ENCODE measurements around the gene TSKS. TPM values are rescaled to one million over a fixed set of nuclear protein-coding genes. Genes with fewer than 3 reads are reported as not detected.

Gene TSKS
- total RNA-seq, 1 experiment from 2014 or later: 5.7 TPM

DNA sequence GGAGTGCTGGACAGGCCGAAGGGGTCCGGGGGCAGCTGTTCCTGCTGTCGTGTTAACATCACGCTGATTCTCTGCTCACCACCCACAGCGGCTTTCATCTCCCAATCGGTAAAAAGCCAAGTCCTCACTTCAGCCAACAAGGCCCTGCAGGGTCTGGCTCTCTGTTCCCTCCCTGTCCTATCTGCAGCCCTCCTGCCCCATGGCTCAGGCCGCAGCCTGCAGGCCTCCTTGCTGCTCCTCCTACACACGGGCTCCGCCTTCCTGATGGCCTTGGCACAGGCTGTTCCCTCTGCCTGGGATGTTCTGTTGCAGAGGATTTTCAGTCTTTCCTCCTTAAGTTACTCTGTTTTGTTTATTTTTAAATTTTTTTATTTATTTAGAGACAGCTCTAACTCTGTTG is 27.8 kb upstream of the TSKS start:
- H4K20me1 ChIP-seq (ENCODE audit: insufficient read depth, low read depth, low read length): peaks cover 6% of the 10 kb centered on the region; the same call in 1 of the 2 replicates
- peaks cover 12% of the 10 kb centered on the region; the same call in 1 of the 2 replicates for H3K36me3 ChIP-seq (ENCODE audit: insufficient read depth, low read length)
- no peak overlapping the region for H3K4me2 ChIP-seq (ENCODE audit: low read depth, low read length, poor library complexity, severe bottlenecking)

DNA sequence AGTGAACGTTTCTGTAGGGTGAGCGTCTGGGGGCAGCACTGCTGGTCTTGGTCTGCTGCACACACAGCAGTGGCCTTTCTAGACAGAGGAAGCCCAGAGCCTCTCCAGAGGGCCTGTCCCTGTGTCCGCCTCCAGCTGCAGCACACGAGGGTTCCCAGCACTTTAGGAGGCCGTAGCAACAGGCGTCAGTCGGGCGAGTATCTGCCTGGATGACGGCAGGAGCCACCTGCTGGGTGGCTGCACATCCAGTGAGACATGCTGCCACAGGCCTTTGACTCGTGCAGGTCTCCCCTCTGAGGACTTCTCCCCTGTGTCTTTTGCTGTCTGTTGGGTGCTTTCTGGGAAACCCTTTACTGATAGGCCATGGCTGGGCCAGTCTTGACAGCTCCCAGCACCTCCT is 25.8 kb upstream of the TSKS start:
- Histone ChIP-seq H3K36me3 (ENCODE audit: insufficient read depth, low read length) (peaks cover 12% of the 10 kb centered on the region; the same call in 1 of the 2 replicates), H3K9ac (ENCODE audit: low read length) (no peak overlapping the region), H3K27ac (ENCODE audit: low read length) (no peak overlapping the region), H4K20me1 (ENCODE audit: insufficient read depth, low read depth, low read length) (peaks cover 6% of the 10 kb centered on the region; the same call in 1 of the 2 replicates), H2AFZ (ENCODE audit: low read length) (no peak overlapping the region), H3K9me2 (replicated peaks; ENCODE audit: insufficient read depth, low read length) (no peaks in the 10 kb centered on the region), H3K79me2 (ENCODE audit: low read length) (peaks cover 25% of the 10 kb centered on the region), H3K4me1 (ENCODE audit: low read length) (no peaks in the 10 kb centered on the region), H3K4me3 (ENCODE audit: low read length) (no peak overlapping the region), H3K27me3 (ENCODE audit: low read length) (no peaks in the 10 kb centered on the region), H3K9me3 (ENCODE audit: low read length) (no peaks in the 10 kb centered on the region), H3K4me2 (ENCODE audit: low read depth, low read length, poor library complexity, severe bottlenecking) (no peak overlapping the region)
- DNase-seq: no peak

More for the DNA sequence above, 27.8 kb upstream of the TSKS start:
- no peak for DNase-seq
- H3K4me1 ChIP-seq (ENCODE audit: low read length): no peaks in the 10 kb centered on the region
- H3K27ac ChIP-seq (ENCODE audit: low read length): no peak overlapping the region
- H3K9me3 ChIP-seq (ENCODE audit: low read length): no peaks in the 10 kb centered on the region
- H3K9ac ChIP-seq (ENCODE audit: low read length): no peak overlapping the region
- H2AFZ ChIP-seq (ENCODE audit: low read length): no peak overlapping the region
- no peak overlapping the region for H3K4me3 ChIP-seq (ENCODE audit: low read length)
- H3K79me2 ChIP-seq (ENCODE audit: low read length): peaks cover 22% of the 10 kb centered on the region
- no peaks in the 10 kb centered on the region for H3K27me3 ChIP-seq (ENCODE audit: low read length)
- no peaks in the 10 kb centered on the region for H3K9me2 ChIP-seq (replicated peaks; ENCODE audit: insufficient read depth, low read length)

DNA sequence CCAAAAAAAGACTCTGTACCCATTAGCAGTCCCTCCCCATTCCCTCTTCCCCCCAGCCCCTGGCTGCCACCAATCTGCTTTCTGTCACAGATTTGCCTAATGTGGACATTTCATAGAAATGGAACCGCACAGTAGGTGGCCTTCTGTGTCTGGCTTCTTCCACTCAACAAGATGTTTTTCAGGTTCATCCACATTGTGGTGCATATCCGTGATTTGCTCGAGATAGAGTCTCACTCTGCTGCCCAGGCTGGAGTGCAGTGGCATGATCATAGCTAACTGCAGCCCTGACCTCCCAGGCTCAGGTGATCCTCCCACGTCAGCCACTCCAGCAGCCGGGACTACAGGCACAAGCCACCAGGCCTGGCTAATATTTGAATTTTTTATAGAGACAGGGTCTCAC is 24.6 kb upstream of the TSKS start:
- peaks cover 25% of the 10 kb centered on the region for H3K79me2 ChIP-seq (ENCODE audit: low read length)
- H3K27ac ChIP-seq (ENCODE audit: low read length): no peak overlapping the region
- H2AFZ ChIP-seq (ENCODE audit: low read length): no peak overlapping the region
- no peak for DNase-seq
- no peaks in the 10 kb centered on the region for H3K9me3 ChIP-seq (ENCODE audit: low read length)
- H3K4me1 ChIP-seq (ENCODE audit: low read length): no peaks in the 10 kb centered on the region
- H3K36me3 ChIP-seq (ENCODE audit: insufficient read depth, low read length): peaks cover 14% of the 10 kb centered on the region; the same call in 1 of the 2 replicates
- H3K27me3 ChIP-seq (ENCODE audit: low read length): no peaks in the 10 kb centered on the region
- no peak overlapping the region for H3K9ac ChIP-seq (ENCODE audit: low read length)
- H3K9me2 ChIP-seq (replicated peaks; ENCODE audit: insufficient read depth, low read length): no peaks in the 10 kb centered on the region
- peaks cover 6% of the 10 kb centered on the region; the same call in 1 of the 2 replicates for H4K20me1 ChIP-seq (ENCODE audit: insufficient read depth, low read depth, low read length)
- no peak overlapping the region for H3K4me2 ChIP-seq (ENCODE audit: low read depth, low read length, poor library complexity, severe bottlenecking)
- H3K4me3 ChIP-seq (ENCODE audit: low read length): no peak overlapping the region

DNA sequence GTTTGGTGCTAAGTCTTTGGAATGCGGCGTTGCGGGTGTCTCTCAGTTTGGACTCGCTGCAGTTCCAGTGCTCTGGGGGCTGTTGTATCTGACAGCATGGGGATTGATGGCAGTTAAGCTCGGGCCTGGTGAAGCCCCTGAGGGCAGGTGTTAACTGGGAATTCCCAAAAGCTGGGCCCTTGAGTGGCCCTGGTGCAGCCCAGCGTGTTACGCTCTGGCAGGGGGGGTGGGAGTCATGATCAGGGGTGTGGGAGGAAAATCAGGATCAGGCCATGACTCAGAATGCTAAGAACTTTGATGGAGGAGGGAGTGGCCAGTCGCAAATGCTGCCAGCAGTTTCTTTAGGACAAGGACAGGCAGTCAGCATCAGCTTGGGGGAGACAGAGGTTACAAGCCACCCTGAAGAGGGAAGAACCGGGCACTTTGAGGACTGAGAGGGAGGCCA is 23.3 kb upstream of the TSKS start:
- Histone ChIP-seq H3K4me1 (ENCODE audit: low read length) (no peaks in the 10 kb centered on the region), H3K9me3 (ENCODE audit: low read length) (no peaks in the 10 kb centered on the region), H3K9ac (ENCODE audit: low read length) (no peak overlapping the region), H3K27me3 (ENCODE audit: low read length) (no peaks in the 10 kb centered on the region), H3K4me3 (ENCODE audit: low read length) (no peak overlapping the region), H3K36me3 (ENCODE audit: insufficient read depth, low read length) (peaks cover 12% of the 10 kb centered on the region; the same call in 1 of the 2 replicates), H3K9me2 (replicated peaks; ENCODE audit: insufficient read depth, low read length) (no peaks in the 10 kb centered on the region), H3K4me2 (ENCODE audit: low read depth, low read length, poor library complexity, severe bottlenecking) (no peak overlapping the region), H2AFZ (ENCODE audit: low read length) (no peak overlapping the region), H4K20me1 (ENCODE audit: insufficient read depth, low read depth, low read length) (peaks cover 5% of the 10 kb centered on the region; the same call in 1 of the 2 replicates), H3K79me2 (ENCODE audit: low read length) (peaks cover 26% of the 10 kb centered on the region), H3K27ac (ENCODE audit: low read length) (no peak overlapping the region)
- no peak for DNase-seq

DNA sequence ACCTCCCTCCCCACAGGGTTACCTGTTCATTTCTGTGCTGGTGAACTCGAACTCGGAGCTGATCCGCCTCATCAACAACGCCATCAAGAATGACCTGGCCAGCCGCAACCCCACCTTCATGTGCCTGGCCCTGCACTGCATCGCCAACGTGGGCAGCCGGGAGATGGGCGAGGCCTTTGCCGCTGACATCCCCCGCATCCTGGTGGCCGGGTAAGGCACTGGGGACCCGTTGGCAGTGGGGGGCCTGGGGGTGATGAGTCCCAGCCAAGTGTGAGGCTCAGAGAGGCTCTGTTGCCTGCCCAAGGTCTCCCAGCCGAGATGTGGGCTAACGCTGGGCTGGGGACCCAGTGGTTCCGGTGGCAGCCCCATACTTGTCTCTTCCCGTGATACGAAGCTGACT is 19.4 kb upstream of the TSKS start:
- Histone ChIP-seq H3K4me3 (ENCODE audit: low read length) (no peak overlapping the region), H3K36me3 (ENCODE audit: insufficient read depth, low read length) (peaks cover 8% of the 10 kb centered on the region; the same call in 1 of the 2 replicates), H3K4me1 (ENCODE audit: low read length) (peaks cover 8% of the 10 kb centered on the region), H3K9me3 (ENCODE audit: low read length) (no peaks in the 10 kb centered on the region), H2AFZ (ENCODE audit: low read length) (no peak overlapping the region), H3K27ac (ENCODE audit: low read length) (no peak overlapping the region), H3K9ac (ENCODE audit: low read length) (no peak overlapping the region), H3K4me2 (ENCODE audit: low read depth, low read length, poor library complexity, severe bottlenecking) (no peak overlapping the region), H3K79me2 (ENCODE audit: low read length) (peaks cover 34% of the 10 kb centered on the region), H3K9me2 (replicated peaks; ENCODE audit: insufficient read depth, low read length) (no peaks in the 10 kb centered on the region), H3K27me3 (ENCODE audit: low read length) (no peaks in the 10 kb centered on the region), H4K20me1 (ENCODE audit: insufficient read depth, low read depth, low read length) (peaks cover under 1% of the 10 kb centered on the region; the same call in 1 of the 2 replicates)
- no peak for DNase-seq

DNA sequence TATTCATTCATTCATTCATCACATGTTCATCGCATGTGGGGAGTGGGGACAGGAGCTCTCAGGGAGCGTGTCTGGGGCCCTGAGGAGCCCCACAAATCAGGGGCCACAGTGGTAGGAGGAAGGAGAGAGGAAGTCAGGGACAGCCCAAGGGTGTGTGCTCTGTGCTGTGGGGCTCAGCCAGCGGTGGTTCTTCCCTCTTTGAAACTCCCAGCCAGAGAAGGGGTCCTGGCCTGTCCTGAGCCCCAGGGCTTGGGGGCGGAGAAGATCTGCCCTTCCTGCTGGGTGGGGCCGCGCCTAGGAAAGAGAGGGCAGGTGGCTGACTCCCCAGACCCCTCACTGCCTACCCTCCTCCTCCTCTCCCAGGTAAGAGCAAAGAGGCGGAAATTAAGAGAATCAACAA is 18.3 kb upstream of the TSKS start:
- H3K27ac ChIP-seq (ENCODE audit: low read length): no peak overlapping the region
- no peaks in the 10 kb centered on the region for H3K9me3 ChIP-seq (ENCODE audit: low read length)
- DNase-seq: no peak
- H3K4me2 ChIP-seq (ENCODE audit: low read depth, low read length, poor library complexity, severe bottlenecking): no peak overlapping the region
- no peaks in the 10 kb centered on the region for H4K20me1 ChIP-seq (ENCODE audit: insufficient read depth, low read depth, low read length)
- peaks cover 36% of the 10 kb centered on the region for H3K79me2 ChIP-seq (ENCODE audit: low read length)
- no peaks in the 10 kb centered on the region for H3K9me2 ChIP-seq (replicated peaks; ENCODE audit: insufficient read depth, low read length)
- H3K27me3 ChIP-seq (ENCODE audit: low read length): no peaks in the 10 kb centered on the region
- H3K4me3 ChIP-seq (ENCODE audit: low read length): no peak overlapping the region
- peaks cover 8% of the 10 kb centered on the region; the same call in 1 of the 2 replicates for H3K36me3 ChIP-seq (ENCODE audit: insufficient read depth, low read length)
- H3K9ac ChIP-seq (ENCODE audit: low read length): no peak overlapping the region
- peaks cover 8% of the 10 kb centered on the region for H3K4me1 ChIP-seq (ENCODE audit: low read length)
- no peak overlapping the region for H2AFZ ChIP-seq (ENCODE audit: low read length)

DNA sequence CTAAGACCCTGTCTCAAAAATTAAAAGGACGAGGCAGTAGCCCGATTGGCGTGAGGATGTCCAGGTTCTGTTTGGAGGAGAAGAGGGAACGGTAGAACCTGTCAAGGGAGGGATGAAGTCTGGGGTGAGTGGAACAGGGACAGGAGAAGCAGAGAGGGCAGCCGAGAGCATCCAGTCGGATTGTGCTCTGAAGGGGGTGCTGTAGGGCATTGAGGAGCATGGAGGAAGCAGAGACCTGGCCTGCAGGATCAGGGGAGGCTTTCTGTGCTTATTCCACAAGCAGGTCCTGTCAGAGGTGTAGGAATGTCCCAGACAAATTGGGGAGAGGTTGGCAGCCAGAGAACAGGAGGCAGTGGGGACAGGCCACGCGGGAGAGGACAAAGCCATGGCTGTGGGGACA is 17.8 kb upstream of the TSKS start:
- H3K4me2 ChIP-seq (ENCODE audit: low read depth, low read length, poor library complexity, severe bottlenecking): no peak overlapping the region
- H3K9ac ChIP-seq (ENCODE audit: low read length): no peak overlapping the region
- peaks cover 8% of the 10 kb centered on the region; the same call in 1 of the 2 replicates for H3K36me3 ChIP-seq (ENCODE audit: insufficient read depth, low read length)
- H3K9me3 ChIP-seq (ENCODE audit: low read length): no peaks in the 10 kb centered on the region
- no peaks in the 10 kb centered on the region for H4K20me1 ChIP-seq (ENCODE audit: insufficient read depth, low read depth, low read length)
- no peaks in the 10 kb centered on the region for H3K27me3 ChIP-seq (ENCODE audit: low read length)
- peaks cover 8% of the 10 kb centered on the region for H3K4me1 ChIP-seq (ENCODE audit: low read length)
- no peak overlapping the region for H3K27ac ChIP-seq (ENCODE audit: low read length)
- no peak for DNase-seq
- no peaks in the 10 kb centered on the region for H3K9me2 ChIP-seq (replicated peaks; ENCODE audit: insufficient read depth, low read length)
- peaks cover 39% of the 10 kb centered on the region for H3K79me2 ChIP-seq (ENCODE audit: low read length)
- no peak overlapping the region for H2AFZ ChIP-seq (ENCODE audit: low read length)
- H3K4me3 ChIP-seq (ENCODE audit: low read length): no peak overlapping the region

DNA sequence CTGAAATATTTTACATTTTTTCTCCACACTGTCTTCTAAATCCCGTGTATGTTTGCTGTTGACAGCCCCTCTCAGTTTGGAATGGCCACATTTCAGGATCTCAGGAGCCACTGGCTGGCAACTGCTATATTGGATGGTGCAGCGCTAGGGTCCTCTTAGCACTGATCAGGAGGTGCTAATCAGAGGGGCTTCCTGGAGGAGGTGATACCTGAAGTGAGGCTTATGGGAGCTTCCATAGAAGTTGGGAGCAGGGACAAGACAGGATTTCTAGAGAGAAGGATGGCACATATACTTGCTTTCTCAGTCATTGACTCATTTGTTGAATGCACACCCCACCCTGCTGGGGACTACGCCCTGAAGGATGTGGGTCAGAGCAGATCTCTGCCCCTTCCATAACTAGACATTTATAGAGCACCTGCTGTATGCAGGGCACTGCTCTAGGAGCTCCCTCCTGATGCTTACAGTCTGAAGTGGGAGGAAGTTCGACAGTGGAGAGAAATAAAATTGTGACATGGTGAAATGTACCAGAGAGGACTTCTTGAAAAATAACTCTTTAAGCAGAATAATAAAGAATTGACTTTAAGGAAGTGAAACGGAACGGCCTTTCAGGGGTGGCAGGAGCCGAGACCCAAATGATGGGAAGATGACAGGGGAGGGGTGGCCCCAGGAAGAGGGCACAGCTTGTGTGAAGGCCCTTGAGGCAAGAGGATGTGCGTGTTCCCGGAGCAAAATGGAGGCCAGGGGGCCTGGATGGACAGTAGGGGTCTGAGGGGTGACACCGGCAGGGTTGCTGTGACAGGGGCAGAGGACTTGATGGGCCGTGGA is 16.8 kb upstream of the TSKS start:
- Histone ChIP-seq H3K9ac (ENCODE audit: low read length) (no peak overlapping the region), H3K9me3 (ENCODE audit: low read length) (no peaks in the 10 kb centered on the region), H3K4me2 (ENCODE audit: low read depth, low read length, poor library complexity, severe bottlenecking) (no peak overlapping the region), H3K9me2 (replicated peaks; ENCODE audit: insufficient read depth, low read length) (no peaks in the 10 kb centered on the region), H3K79me2 (ENCODE audit: low read length) (peaks cover 42% of the 10 kb centered on the region), H4K20me1 (ENCODE audit: insufficient read depth, low read depth, low read length) (no peaks in the 10 kb centered on the region), H3K4me3 (ENCODE audit: low read length) (no peak overlapping the region), H3K36me3 (ENCODE audit: insufficient read depth, low read length) (peaks cover 8% of the 10 kb centered on the region; the same call in 1 of the 2 replicates), H3K4me1 (ENCODE audit: low read length) (peaks cover 8% of the 10 kb centered on the region), H2AFZ (ENCODE audit: low read length) (no peak overlapping the region), H3K27ac (ENCODE audit: low read length) (no peak overlapping the region), H3K27me3 (ENCODE audit: low read length) (no peaks in the 10 kb centered on the region)
- no peak for DNase-seq

Data from Karpas-422 (cell line).